Left lung (tissue), 10 donors: ENCODE results near the gene CLNK. TPM values are rescaled to one million over a fixed set of nuclear protein-coding genes. Genes with fewer than 3 reads are reported as not detected.

Source experiments
- ATAC-seq: fragments of 200-7000 bp; cut with Tn5 transposase; one replicate; pipeline ENCODE4 v1.9.1; 2020; ENCODE audit warnings: moderate library complexity
- DNase-seq, 4 donors: peaks; one replicate each; pipeline ENCODE4 v3.0.0-alpha.2; 2013 to 2020
- H3K27ac ChIP-seq, 2 donors: fragments of 200-600 bp; sonication (generic) in 1 of 2; one replicate each; pipeline versions ENCODE4 v1.5.0 to v1.8.0; 2020 to 2021
- H3K27me3 ChIP-seq, 2 donors: fragments of 200-600 bp; sonication (generic) in 1 of 2; one replicate each; pipeline versions ENCODE4 v1.5.0 to v1.8.0; 2020 to 2021
- H3K36me3 ChIP-seq, 2 donors: fragments of 200-600 bp; sonication (generic) in 1 of 2; one replicate each; pipeline versions ENCODE4 v1.5.0 to v1.8.0; 2020 to 2021
- H3K4me1 ChIP-seq, 2 donors: fragments of 200-600 bp; one replicate each; pipeline ENCODE4 v1.8.0; 2021
- H3K4me3 ChIP-seq, 2 donors: fragments of 200-600 bp; sonication (generic) in 1 of 2; one replicate each; pipeline versions ENCODE4 v1.5.0 to v1.8.0; 2020 to 2021; ENCODE audit warnings: mild to moderate bottlenecking in 1 of 2
- H3K9me3 ChIP-seq, 2 donors: fragments of 200-600 bp; sonication (generic) in 1 of 2; one replicate each; pipeline versions ENCODE4 v1.5.0 to v1.8.0; 2020 to 2021
- intact Hi-C, 2 donors: fragments of 100-400 bp; cut with DNase I; formaldehyde crosslinking; loops; one replicate each; pipeline versions ENCODE4 v1.11.2 to v1.14.2; 2022
- polyA plus RNA-seq, 6 donors: library from polyadenylated mRNA; unstranded; fragments of 120-200 nt; gene quantifications; one replicate each; pipeline ENCODE4 v1.2.1, GENCODE V29; 2013; ENCODE audit not compliant: insufficient read length in 6 of 6
- total RNA-seq, 2 donors: library from RNA; stranded (reverse); fragmentation: NEBNext Ultra II Directional; extraction: Animal tissue kit (Norgen Biotek cat#: 25700); gene quantifications; one replicate each; pipeline ENCODE4 v1.2.1, GENCODE V29; 2021
- TF ChIP-seq, protein P1 (sequence below), 2 donors: fragments of 200-600 bp; sonication (generic) in 1 of 2; IDR thresholded peaks; one replicate each; pipeline versions ENCODE4 v1.5.0 to v1.8.0; 2021; ENCODE audit warnings: antibody characterized with exemption in 2 of 2
- donor health status: DM: no; HTN: yes; CAD: no.
- donor health status: DM: no; HTN: no; CAD: no.

Gene CLNK
- total and polyA plus RNA-seq, 8 donors = 0.13 to 0.61 (median 0.31) TPM

DNA sequence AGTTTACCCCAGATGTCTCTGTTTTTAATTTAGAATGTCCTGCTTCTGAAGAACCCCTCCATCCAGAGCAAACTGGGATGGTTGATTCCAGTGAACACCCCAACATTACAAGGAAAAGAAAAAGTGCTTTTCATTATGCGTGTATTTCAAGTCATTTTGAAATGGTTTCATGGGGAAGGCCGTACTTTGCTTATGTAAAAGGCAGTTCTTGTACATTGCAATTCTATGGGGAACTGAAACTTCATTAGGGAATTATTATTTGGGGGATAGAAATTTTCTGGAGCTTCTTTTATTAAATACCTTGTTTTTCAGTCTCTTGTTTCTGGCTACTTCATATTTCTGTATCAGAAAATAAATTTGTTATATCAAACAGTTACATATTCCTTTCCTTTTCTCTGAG is 130.4 kb downstream of the CLNK start:
- Histone ChIP-seq H3K36me3 (no peaks in the 10 kb centered on the region), H3K27ac (no peak overlapping the region), H3K27me3 (no peaks in the 10 kb centered on the region), H3K4me1 (peaks cover 0 to 17% of the 10 kb centered on the region in 2 donors), H3K9me3 (no peaks in the 10 kb centered on the region), H3K4me3 (no peak overlapping the region)
- TF ChIP-seq, protein P1, sequence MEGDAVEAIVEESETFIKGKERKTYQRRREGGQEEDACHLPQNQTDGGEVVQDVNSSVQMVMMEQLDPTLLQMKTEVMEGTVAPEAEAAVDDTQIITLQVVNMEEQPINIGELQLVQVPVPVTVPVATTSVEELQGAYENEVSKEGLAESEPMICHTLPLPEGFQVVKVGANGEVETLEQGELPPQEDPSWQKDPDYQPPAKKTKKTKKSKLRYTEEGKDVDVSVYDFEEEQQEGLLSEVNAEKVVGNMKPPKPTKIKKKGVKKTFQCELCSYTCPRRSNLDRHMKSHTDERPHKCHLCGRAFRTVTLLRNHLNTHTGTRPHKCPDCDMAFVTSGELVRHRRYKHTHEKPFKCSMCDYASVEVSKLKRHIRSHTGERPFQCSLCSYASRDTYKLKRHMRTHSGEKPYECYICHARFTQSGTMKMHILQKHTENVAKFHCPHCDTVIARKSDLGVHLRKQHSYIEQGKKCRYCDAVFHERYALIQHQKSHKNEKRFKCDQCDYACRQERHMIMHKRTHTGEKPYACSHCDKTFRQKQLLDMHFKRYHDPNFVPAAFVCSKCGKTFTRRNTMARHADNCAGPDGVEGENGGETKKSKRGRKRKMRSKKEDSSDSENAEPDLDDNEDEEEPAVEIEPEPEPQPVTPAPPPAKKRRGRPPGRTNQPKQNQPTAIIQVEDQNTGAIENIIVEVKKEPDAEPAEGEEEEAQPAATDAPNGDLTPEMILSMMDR (IDR thresholded peaks at IDR 0.05) = no peak
- no peak for ATAC-seq
- intact Hi-C loops = no loop called here
- no peak for DNase-seq

DNA sequence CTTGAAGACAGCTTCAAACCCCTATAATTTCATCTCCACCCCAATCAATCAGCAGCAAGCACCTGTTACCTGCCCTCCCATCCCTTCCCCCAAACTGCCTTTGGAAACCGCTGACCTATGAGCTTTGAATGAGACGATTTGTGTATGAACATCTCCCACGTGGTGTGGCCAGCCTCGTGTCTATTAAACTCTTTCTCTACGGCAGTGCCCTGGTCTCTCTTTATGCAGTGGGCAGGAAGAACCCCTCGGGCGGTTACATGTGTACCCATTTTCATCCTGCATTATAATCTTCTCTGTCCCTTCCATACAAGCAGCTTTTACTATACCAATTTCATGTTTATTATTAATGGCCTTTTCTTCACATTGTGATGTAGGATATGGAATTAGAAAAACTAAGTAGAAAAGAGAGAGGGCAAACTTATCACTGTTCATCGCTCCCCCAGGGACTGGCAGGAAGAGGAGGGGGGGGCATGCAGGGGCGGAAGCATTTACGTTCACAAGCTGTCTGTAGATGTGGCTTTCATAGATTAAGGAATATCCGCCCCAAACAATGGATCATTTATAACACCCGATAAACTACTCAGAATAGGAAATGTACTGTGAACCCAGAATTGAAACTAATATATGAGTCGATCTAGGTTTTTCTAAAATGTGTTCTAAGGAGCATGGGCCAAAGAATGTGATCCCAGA is 131.8 kb downstream of the CLNK start:
- Histone ChIP-seq H3K36me3 (no peaks in the 10 kb centered on the region), H3K9me3 (no peaks in the 10 kb centered on the region), H3K4me1 (peaks cover 0 to 17% of the 10 kb centered on the region in 2 donors), H3K27me3 (no peaks in the 10 kb centered on the region), H3K27ac (no peak overlapping the region), H3K4me3 (no peak overlapping the region)
- intact Hi-C loops = no loop called here
- ATAC-seq (no peak), DNase-seq (no peak)
- TF ChIP-seq, protein P1 (IDR thresholded peaks at IDR 0.05) = no peak

DNA sequence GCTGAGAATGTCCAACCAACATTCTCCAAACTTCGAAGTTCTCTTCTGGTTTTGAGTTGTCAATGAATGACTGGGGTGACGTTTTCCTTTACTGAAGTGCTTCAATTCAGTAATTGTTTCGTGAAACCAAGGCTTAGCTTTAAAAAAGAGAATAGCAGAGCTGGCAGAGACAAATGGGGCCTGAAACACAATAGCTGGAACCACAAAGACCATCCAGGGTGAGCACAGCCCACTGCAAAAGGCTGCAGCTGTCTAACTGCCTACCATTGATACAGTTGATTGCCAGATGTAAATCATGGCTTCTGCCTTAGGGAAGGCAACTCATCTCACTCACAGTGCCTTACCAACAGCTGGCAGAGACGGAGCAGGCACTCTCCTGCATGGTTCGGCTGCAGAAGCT is 148.7 kb downstream of the CLNK start:
- H3K36me3 ChIP-seq = no peaks in the 10 kb centered on the region
- no peaks in the 10 kb centered on the region for H3K27me3 ChIP-seq
- DNase-seq (no peak), ATAC-seq (no peak)
- no peaks in the 10 kb centered on the region for H3K9me3 ChIP-seq
- intact Hi-C loops = loop anchor here in 1 of 2 donors (10.0 kb wide), 1 partner anchor 81 kb away; the partner anchor contains the start of gene ZNF518B
- H3K4me1 ChIP-seq = no peaks in the 10 kb centered on the region
- TF ChIP-seq, protein P1 (IDR thresholded peaks at IDR 0.05) = no peak
- no peak overlapping the region for H3K27ac ChIP-seq
- no peak overlapping the region for H3K4me3 ChIP-seq

DNA sequence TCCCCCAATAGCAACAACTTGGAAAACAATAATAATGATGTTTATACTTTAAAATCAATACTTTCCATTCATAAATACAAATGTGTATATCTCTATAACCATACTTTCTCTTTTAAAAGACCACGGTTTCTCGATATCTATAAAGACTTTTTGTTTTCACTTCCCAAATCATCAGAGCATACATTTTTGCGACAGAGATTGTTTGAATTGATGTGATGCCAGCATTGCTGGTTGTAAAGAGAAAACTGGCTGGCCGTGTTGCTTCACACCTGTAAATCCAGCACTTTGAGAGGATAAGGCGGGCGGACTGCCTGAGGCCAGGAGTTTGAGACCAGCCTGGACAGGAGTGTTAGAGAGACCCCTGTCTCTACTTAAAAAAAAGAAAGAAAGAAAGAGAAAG is 149.7 kb downstream of the CLNK start:
- no peaks in the 10 kb centered on the region for H3K36me3 ChIP-seq
- no peaks in the 10 kb centered on the region for H3K9me3 ChIP-seq
- ATAC-seq (no peak), DNase-seq (no peak)
- H3K4me1 ChIP-seq = no peaks in the 10 kb centered on the region
- H3K4me3 ChIP-seq = no peak overlapping the region
- no peaks in the 10 kb centered on the region for H3K27me3 ChIP-seq
- intact Hi-C loops = loop anchor here in 1 of 2 donors (10.0 kb wide), 1 partner anchor 80 kb away; the partner anchor contains the start of gene ZNF518B
- TF ChIP-seq, protein P1 (IDR thresholded peaks at IDR 0.05) = no peak
- no peak overlapping the region for H3K27ac ChIP-seq

DNA sequence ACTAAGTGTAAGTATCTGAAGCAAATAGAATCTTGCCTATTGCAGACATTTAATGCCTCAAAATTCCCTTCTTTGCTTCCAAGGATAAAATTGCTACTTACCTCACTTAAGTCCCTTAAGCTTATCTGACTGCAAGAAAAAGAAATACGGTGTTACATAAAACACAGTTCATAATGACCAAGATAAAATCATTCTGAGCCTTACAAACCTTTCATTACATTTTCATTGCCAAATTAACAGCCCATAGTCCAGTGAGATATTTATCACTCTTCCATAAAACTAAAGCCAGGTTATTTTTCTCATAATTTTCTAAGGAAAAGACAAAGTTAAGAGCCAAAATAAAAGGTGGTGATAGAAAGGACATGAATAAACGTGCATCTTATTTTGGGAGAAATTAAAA is 152.4 kb downstream of the CLNK start:
- H3K4me3 ChIP-seq = no peak overlapping the region
- DNase-seq = no peak

More for the DNA sequence above, 152.4 kb downstream of the CLNK start:
- intact Hi-C loops = loop anchor here in 1 of 2 donors (10.0 kb wide), 1 partner anchor 77 kb away; the partner anchor contains the start of gene ZNF518B
- Histone ChIP-seq H3K9me3 (no peaks in the 10 kb centered on the region), H3K36me3 (no peaks in the 10 kb centered on the region), H3K27me3 (no peaks in the 10 kb centered on the region), H3K27ac (no peak overlapping the region), H3K4me1 (no peaks in the 10 kb centered on the region)
- ATAC-seq = no peak
- TF ChIP-seq, protein P1 (IDR thresholded peaks at IDR 0.05) = no peak
